HG02885 (cell line): Measurements from ENCODE around the gene GJD3.

Experiments used
- ATAC-seq: cut with Tn5 transposase; IDR thresholded peaks from one replicate; pipeline ENCODE4 v1.9.1; 2021; ENCODE audit warnings: mild to moderate bottlenecking; ENCODE audit not compliant: unreplicated experiment, poor library complexity

GJD3 gene

GRCh38 chr17:40315206-40315605, 49.3 kb downstream of the GJD3 start:
- ATAC-seq = no peak

- no peak for ATAC-seq
These were observed 50.0 kb downstream of the GJD3 start for GRCh38 chr17:40314584-40314956.

DNA sequence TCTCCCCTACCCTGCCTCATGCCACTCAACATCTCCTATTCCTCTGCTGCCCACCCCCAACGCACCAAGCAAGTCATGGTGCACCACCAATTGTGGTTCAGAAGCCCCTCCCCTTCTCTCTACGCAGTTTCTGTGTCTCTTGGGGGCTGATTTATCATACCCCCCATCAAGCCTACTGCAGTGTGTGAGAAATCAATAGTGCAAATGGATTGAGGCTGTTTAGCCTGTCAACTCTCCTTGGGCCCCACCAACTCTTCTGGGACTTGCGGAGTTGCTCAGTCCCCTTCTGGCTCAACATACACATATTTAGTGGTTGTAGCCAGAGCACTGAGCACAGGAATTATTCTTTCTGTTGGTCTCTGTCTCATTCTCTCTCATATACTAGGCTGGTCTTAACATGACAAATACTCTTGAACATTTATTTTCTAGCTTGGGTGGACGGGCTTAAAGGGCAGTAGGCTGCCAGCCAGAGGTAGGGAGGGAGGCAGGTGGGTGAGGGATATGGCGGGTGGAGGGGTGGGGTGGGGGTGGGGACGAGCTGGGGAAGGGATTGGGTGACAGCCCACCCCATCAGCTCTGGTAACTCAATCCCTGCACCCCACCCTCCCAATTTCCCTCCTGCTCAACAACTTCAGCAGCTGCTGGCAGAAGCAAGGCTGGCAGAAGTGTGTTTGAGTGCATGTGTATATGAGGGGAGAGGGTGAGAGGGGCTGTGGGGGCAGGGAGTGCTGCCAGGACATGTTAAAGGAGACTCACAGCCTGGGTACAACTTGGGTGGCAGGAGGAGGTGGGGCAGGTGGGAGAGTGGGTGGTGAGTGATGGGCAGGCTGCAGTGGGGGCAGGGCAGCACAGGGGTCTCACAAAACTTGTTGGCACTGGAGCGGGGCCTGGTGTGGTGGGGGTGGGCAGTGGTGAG, 50.6 kb downstream of the GJD3 start:
- ATAC-seq = no peak
